ENCODE data around the gene MTA1. TPM values are rescaled to one million over a fixed set of nuclear protein-coding genes. Genes with fewer than 3 reads are reported as not detected.

MTA1 gene
- total and polyA plus RNA-seq, 12 donors: 11.8 to 270 (median 59.5) TPM

GRCh38 chr14:105485739-105486162, 66.1 kb downstream of the MTA1 start:
- peak in 1 of 7 donors; percentile 62 for DNase-seq
- 0 to 55% (median 38%) methylated on average over 1 to 12 of the region's 12 CpGs for WGBS, 4 donors
- H3K27ac ChIP-seq: peak overlapping the region in 1 of 5 donors; percentile 6
- H3K9me3 ChIP-seq (replicated peaks in 1 of 3): no peaks in the 10 kb centered on the region
- H3K4me1 ChIP-seq (replicated peaks in 1 of 2): peaks cover 20 to 55% of the 10 kb centered on the region in 2 donors
- H3K36me3 ChIP-seq (replicated peaks in 1 of 2): no peaks in the 10 kb centered on the region
- peaks cover 11% of the 10 kb centered on the region for H3K27me3 ChIP-seq
- H3K4me3 ChIP-seq: no peak overlapping the region
- TF ChIP-seq CTCF (IDR thresholded peaks at IDR 0.05) (peak in 2 of 6 experiments; percentile 19 to 31), POLR2A (IDR thresholded peaks at IDR 0.05) (no peak)
- intact Hi-C loops (cut with DNase I): loop anchor here (5.0 kb wide), 2 partner anchors 38 to 113 kb away; no protein-coding TSS in a partner anchor

GRCh38 chr14:105486163-105486973, 66.7 kb downstream of the MTA1 start, which contains the start of gene CRIP1:
TSS of gene CRIP1 (plus strand) at chr14:105486886. CDS start at chr14:105487260, 374 bp downstream.
- no peak for DNase-seq
- Histone ChIP-seq H3K36me3 (replicated peaks in 1 of 2) (no peaks in the 10 kb centered on the region), H3K9me3 (replicated peaks in 1 of 3) (no peaks in the 10 kb centered on the region), H3K4me3 (peak within 1 kb of the TSS in 2 of 4 donors; percentile 3 to 44), H3K27me3 (peaks cover 11% of the 10 kb centered on the region), H3K27ac (peak within 1 kb of the TSS in 2 of 5 donors; percentile 6 to 44), H3K4me1 (replicated peaks in 1 of 2) (peaks cover 18 to 49% of the 10 kb centered on the region in 2 donors)
- intact Hi-C loops (cut with DNase I): loop anchor here (5.0 kb wide), 2 partner anchors 39 to 114 kb away; no protein-coding TSS in a partner anchor
- 0 to 24% (median 7%) methylated on average over 4 to 56 of the region's 56 CpGs for WGBS, 4 donors
- TF ChIP-seq CTCF (IDR thresholded peaks at IDR 0.05) (no peak), POLR2A (IDR thresholded peaks at IDR 0.05) (no peak)

GRCh38 chr14:105486974-105487448, 67.4 kb downstream of the MTA1 start:
- no peaks in the 10 kb centered on the region for H3K36me3 ChIP-seq (replicated peaks in 1 of 2)
- no peak for DNase-seq
- peak overlapping the region in 2 of 5 donors; percentile 6 to 44 for H3K27ac ChIP-seq
- peaks cover 11% of the 10 kb centered on the region for H3K27me3 ChIP-seq
- TF ChIP-seq POLR2A (IDR thresholded peaks at IDR 0.05): no peak
- no peak for TF ChIP-seq CTCF (IDR thresholded peaks at IDR 0.05)
- peak overlapping the region in 2 of 4 donors; percentile 3 to 44 for H3K4me3 ChIP-seq
- 1 to 2% (median 1%) methylated on average over 20 to 45 of the region's 45 CpGs; no CpG with 5 or more reads in 1 of the 4 donors for WGBS, 4 donors
- no peaks in the 10 kb centered on the region for H3K9me3 ChIP-seq (replicated peaks in 1 of 3)
- intact Hi-C loops (cut with DNase I): loop anchor here (5.0 kb wide), 2 partner anchors 40 to 115 kb away; no protein-coding TSS in a partner anchor
- H3K4me1 ChIP-seq (replicated peaks in 1 of 2): peaks cover 13 to 42% of the 10 kb centered on the region in 2 donors

- peak overlapping the region in 2 of 5 donors; percentile 2 to 44 for H3K27ac ChIP-seq
- TF ChIP-seq CTCF (IDR thresholded peaks at IDR 0.05) (no peak), POLR2A (IDR thresholded peaks at IDR 0.05) (no peak)
- intact Hi-C loops (cut with DNase I): loop anchor here (5.0 kb wide), 2 partner anchors 40 to 115 kb away; no protein-coding TSS in a partner anchor
- peak overlapping the region in 2 of 4 donors; percentile 3 to 44 for H3K4me3 ChIP-seq
- H3K9me3 ChIP-seq (replicated peaks in 1 of 3): no peaks in the 10 kb centered on the region
- no peaks in the 10 kb centered on the region for H3K36me3 ChIP-seq (replicated peaks in 1 of 2)
- no peak for DNase-seq
- peaks cover 11% of the 10 kb centered on the region for H3K27me3 ChIP-seq
- 0 to 23% (median 3%) methylated on average over 8 to 48 of the region's 48 CpGs for WGBS, 4 donors
- peaks cover 8 to 37% of the 10 kb centered on the region in 2 donors for H3K4me1 ChIP-seq (replicated peaks in 1 of 2)
These were observed 67.9 kb downstream of the MTA1 start for GRCh38 chr14:105487449-105487985.

Data from adrenal gland (tissue), 12 donors.